ENCODE results near the gene SCAMP3. TPM values are rescaled to one million over a fixed set of nuclear protein-coding genes. Genes with fewer than 3 reads are reported as not detected.

SCAMP3 gene
- total and polyA plus RNA-seq, 2 experiments from 2014 or later, result 50.5 to 52.5 TPM

DNA sequence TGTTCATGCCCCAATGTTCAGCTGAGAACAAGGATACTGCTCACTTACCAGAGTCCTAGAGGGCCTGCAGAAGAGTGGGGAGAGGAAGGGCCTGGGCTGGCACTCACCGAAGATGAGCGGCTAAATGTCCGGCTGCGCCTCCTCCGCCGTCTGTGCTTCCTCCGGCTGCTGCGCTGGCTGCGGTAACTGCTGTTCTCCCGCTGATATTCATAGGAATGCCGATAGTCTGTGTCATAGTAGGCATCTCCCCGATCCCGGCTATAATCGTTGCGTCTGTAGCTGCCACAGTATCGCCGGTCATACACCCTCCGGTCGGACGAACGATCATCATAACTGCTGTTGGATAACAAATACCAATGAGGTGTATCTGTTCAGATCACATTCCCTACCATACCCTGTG, 7.2 kb upstream of the SCAMP3 start (continued):
- TF ChIP-seq, protein P1, sequence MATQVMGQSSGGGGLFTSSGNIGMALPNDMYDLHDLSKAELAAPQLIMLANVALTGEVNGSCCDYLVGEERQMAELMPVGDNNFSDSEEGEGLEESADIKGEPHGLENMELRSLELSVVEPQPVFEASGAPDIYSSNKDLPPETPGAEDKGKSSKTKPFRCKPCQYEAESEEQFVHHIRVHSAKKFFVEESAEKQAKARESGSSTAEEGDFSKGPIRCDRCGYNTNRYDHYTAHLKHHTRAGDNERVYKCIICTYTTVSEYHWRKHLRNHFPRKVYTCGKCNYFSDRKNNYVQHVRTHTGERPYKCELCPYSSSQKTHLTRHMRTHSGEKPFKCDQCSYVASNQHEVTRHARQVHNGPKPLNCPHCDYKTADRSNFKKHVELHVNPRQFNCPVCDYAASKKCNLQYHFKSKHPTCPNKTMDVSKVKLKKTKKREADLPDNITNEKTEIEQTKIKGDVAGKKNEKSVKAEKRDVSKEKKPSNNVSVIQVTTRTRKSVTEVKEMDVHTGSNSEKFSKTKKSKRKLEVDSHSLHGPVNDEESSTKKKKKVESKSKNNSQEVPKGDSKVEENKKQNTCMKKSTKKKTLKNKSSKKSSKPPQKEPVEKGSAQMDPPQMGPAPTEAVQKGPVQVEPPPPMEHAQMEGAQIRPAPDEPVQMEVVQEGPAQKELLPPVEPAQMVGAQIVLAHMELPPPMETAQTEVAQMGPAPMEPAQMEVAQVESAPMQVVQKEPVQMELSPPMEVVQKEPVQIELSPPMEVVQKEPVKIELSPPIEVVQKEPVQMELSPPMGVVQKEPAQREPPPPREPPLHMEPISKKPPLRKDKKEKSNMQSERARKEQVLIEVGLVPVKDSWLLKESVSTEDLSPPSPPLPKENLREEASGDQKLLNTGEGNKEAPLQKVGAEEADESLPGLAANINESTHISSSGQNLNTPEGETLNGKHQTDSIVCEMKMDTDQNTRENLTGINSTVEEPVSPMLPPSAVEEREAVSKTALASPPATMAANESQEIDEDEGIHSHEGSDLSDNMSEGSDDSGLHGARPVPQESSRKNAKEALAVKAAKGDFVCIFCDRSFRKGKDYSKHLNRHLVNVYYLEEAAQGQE (IDR thresholded peaks at IDR 0.05; ENCODE audit: unreplicated experiment), result no peak
- no peak for TF ChIP-seq NANOG (IDR thresholded peaks at IDR 0.05; ENCODE audit: borderline replicate concordance)

DNA sequence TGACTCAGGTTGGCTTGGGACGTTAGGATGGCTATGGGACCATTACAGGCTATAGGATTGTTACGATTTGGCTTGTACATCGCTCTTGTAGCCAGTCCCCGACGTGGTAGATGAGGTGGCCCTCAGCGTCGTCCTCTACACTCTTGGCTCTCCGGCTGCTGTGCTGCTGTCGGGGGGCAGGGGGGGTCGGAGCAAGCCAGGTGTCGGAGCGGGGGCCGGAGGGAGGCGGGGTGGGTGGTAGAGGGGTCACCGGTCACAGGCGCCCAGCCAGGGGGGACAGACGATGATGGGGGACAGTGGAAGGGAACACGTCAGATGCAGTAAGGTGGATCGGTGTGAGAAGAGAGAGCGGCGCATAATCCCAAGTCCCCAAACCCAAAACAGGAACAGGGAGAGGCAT, 6.5 kb upstream of the SCAMP3 start:
- H3K4me3 ChIP-seq, result no peak overlapping the region
- Mint-ChIP-seq H3K36me3 (ENCODE audit: low read depth) (peaks cover 90% of the 10 kb centered on the region), H3K9me3 (no peaks in the 10 kb centered on the region; the same call in 2 of the 3 replicates), H3K4me1 (peaks cover 14% of the 10 kb centered on the region; the same call in 2 of the 3 replicates), H3K27me3 (ENCODE audit: insufficient read depth, low read depth, poor library complexity) (peaks cover 13% of the 10 kb centered on the region), H3K4me3 (no peak overlapping the region), H3K27ac (no peak overlapping the region)
- TF ChIP-seq, protein P1 (IDR thresholded peaks at IDR 0.05; ENCODE audit: unreplicated experiment), result no peak
- TF ChIP-seq, protein P2, sequence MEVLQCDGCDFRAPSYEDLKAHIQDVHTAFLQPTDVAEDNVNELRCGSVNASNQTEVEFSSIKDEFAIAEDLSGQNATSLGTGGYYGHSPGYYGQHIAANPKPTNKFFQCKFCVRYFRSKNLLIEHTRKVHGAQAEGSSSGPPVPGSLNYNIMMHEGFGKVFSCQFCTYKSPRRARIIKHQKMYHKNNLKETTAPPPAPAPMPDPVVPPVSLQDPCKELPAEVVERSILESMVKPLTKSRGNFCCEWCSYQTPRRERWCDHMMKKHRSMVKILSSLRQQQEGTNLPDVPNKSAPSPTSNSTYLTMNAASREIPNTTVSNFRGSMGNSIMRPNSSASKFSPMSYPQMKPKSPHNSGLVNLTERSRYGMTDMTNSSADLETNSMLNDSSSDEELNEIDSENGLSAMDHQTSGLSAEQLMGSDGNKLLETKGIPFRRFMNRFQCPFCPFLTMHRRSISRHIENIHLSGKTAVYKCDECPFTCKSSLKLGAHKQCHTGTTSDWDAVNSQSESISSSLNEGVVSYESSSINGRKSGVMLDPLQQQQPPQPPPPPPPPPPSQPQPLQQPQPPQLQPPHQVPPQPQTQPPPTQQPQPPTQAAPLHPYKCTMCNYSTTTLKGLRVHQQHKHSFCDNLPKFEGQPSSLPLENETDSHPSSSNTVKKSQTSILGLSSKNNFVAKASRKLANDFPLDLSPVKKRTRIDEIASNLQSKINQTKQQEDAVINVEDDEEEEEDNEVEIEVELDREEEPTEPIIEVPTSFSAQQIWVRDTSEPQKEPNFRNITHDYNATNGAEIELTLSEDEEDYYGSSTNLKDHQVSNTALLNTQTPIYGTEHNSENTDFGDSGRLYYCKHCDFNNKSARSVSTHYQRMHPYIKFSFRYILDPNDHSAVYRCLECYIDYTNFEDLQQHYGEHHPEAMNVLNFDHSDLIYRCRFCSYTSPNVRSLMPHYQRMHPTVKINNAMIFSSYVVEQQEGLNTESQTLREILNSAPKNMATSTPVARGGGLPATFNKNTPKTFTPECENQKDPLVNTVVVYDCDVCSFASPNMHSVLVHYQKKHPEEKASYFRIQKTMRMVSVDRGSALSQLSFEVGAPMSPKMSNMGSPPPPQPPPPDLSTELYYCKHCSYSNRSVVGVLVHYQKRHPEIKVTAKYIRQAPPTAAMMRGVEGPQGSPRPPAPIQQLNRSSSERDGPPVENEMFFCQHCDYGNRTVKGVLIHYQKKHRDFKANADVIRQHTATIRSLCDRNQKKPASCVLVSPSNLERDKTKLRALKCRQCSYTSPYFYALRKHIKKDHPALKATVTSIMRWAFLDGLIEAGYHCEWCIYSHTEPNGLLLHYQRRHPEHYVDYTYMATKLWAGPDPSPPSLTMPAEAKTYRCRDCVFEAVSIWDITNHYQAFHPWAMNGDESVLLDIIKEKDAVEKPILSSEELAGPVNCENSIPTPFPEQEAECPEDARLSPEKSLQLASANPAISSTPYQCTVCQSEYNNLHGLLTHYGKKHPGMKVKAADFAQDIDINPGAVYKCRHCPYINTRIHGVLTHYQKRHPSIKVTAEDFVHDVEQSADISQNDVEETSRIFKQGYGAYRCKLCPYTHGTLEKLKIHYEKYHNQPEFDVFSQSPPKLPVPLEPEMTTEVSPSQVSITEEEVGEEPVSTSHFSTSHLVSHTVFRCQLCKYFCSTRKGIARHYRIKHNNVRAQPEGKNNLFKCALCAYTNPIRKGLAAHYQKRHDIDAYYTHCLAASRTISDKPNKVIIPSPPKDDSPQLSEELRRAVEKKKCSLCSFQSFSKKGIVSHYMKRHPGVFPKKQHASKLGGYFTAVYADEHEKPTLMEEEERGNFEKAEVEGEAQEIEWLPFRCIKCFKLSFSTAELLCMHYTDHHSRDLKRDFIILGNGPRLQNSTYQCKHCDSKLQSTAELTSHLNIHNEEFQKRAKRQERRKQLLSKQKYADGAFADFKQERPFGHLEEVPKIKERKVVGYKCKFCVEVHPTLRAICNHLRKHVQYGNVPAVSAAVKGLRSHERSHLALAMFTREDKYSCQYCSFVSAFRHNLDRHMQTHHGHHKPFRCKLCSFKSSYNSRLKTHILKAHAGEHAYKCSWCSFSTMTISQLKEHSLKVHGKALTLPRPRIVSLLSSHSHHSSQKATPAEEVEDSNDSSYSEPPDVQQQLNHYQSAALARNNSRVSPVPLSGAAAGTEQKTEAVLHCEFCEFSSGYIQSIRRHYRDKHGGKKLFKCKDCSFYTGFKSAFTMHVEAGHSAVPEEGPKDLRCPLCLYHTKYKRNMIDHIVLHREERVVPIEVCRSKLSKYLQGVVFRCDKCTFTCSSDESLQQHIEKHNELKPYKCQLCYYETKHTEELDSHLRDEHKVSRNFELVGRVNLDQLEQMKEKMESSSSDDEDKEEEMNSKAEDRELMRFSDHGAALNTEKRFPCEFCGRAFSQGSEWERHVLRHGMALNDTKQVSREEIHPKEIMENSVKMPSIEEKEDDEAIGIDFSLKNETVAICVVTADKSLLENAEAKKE (CRISPR knock-in tag; IDR thresholded peaks at IDR 0.05), result no peak
- TF ChIP-seq EZH2phosphoT487 (IDR thresholded peaks at IDR 0.05; ENCODE audit: unreplicated experiment), result no peak
- no peak for TF ChIP-seq POLR2AphosphoS5 (IDR thresholded peaks at IDR 0.05; ENCODE audit: low read depth)
- TF ChIP-seq ZNF331 (CRISPR knock-in tag; IDR thresholded peaks at IDR 0.05; ENCODE audit: low read depth), result no peak
- no peaks in the 10 kb centered on the region for H3K27me3 ChIP-seq (ENCODE audit: insufficient read depth)
- no peak for ATAC-seq
- H3K9me2 ChIP-seq (ENCODE audit: insufficient read depth), result no peaks in the 10 kb centered on the region
- no peak overlapping the region for H2AFZ ChIP-seq
- no peak overlapping the region for H3K27ac ChIP-seq (ENCODE audit: low read depth)
- peaks cover 70% of the 10 kb centered on the region for H3K36me3 ChIP-seq (ENCODE audit: insufficient read depth)
- DNase-seq (ENCODE audit: low spot score), result no peak
- peaks cover 71% of the 10 kb centered on the region for H3F3A ChIP-seq (replicated peaks; ENCODE audit: low read depth)
- H3K79me2 ChIP-seq (replicated peaks; ENCODE audit: insufficient read depth), result peaks cover 34% of the 10 kb centered on the region
- H3K4me1 ChIP-seq (ENCODE audit: insufficient read depth), result peaks cover 10% of the 10 kb centered on the region
- H4K20me1 ChIP-seq (replicated peaks; ENCODE audit: insufficient read depth), result peaks cover 31% of the 10 kb centered on the region
- no peak overlapping the region for H3K4me2 ChIP-seq
